Adrenal gland (tissue), 12 donors: ENCODE data around the gene SERGEF. TPM values are rescaled to one million over a fixed set of nuclear protein-coding genes. Genes with fewer than 3 reads are reported as not detected.

Experiments
- DNase-seq, 7 donors: peaks; one replicate each; pipeline ENCODE4 v3.0.0-alpha.2; 2019 to 2020
- H3K27ac ChIP-seq, 5 donors: fragments of 200-600 bp; sonication (generic) in 4 of 5; 1 replicate in 3 of 5; 2 replicates in 2 of 5; pipeline versions ENCODE4 v1.5.1 to v1.8.0; 2016 to 2020; ENCODE audit warnings: mild to moderate bottlenecking in 1 of 5
- H3K27me3 ChIP-seq: fragments of 200-600 bp; 2 replicates; pipeline ENCODE4 v1.8.0; 2021
- H3K36me3 ChIP-seq, 2 donors: fragments of 200-600 bp; replicated peaks in 1 of 2; 1 replicate in 1 of 2; 2 replicates in 1 of 2; pipeline versions ENCODE4 v1.5.1 to v1.8.0; 2018 to 2022
- H3K4me1 ChIP-seq, 2 donors: fragments of 200-600 bp; replicated peaks in 1 of 2; 1 replicate in 1 of 2; 2 replicates in 1 of 2; pipeline versions ENCODE4 v1.5.1 to v1.8.0; 2018 to 2021
- H3K4me3 ChIP-seq, 4 donors: fragments of 200-600 bp; sonication (generic) in 3 of 4; one replicate each; pipeline ENCODE4 v1.5.1; 2016 to 2018
- H3K9me3 ChIP-seq, 3 donors: fragments of 200-600 bp; sonication (generic) in 1 of 3; replicated peaks in 1 of 3; 1 replicate in 2 of 3; 2 replicates in 1 of 3; pipeline versions ENCODE4 v1.5.1 to v1.8.0; 2016 to 2021
- POLR2A ChIP-seq, 2 donors: fragments of 450-650 bp; IDR thresholded peaks; one replicate each; pipeline ENCODE4 v1.6.1; 2017; ENCODE audit warnings: antibody characterized with exemption in 2 of 2, mild to moderate bottlenecking in 2 of 2, moderate library complexity in 1 of 2
- WGBS, 4 donors: extraction: QIAGEN DNeasy Blood & Tissue Kit in 2 of 4; methylation state at CpG; one replicate each; pipeline versions ENCODE4 v1.1.5 to v1.1.7; 2013 to 2017; 5-methylcytosine and 5-hydroxymethylcytosine counted together
- intact Hi-C, 2 donors: fragments of 100-400 bp; cut with DNase I; formaldehyde crosslinking; loops; one replicate each; pipeline versions ENCODE4 v1.14.1 to v1.15.0; 2022 to 2023
- polyA plus RNA-seq, 3 donors: library from polyadenylated mRNA; stranded (reverse); fragments of 200-250 nt in 2 of 3; fragments of 350-450 nt in 1 of 3; fragmentation: Illumina TruSeq in 1 of 3; extraction: RNeasy Lipid Tissue Mini Kit (QIAGEN cat#74804) in 1 of 3; gene quantifications; one replicate each; pipeline ENCODE4 v1.2.3, GENCODE V29; 2013 to 2014
- total RNA-seq, 9 donors: library from RNA; depleted of rRNA in 4 of 9; stranded (reverse); fragments of >200 nt in 4 of 9; fragments of 120-200 nt in 1 of 9; fragmentation: NEBNext Ultra II Directional in 1 of 9; extraction: Animal tissue kit (Norgen Biotek cat#: 25700) in 1 of 9; gene quantifications; one replicate each; pipeline versions ENCODE4 v1.1.0 to v1.2.4, GENCODE V29; 2013 to 2023
- TF ChIP-seq, protein P1 (sequence below), 6 experiments: fragments of 450-650 bp in 4 of 6; fragments of 200-600 bp in 2 of 6; sonication (generic) in 1 of 6; IDR thresholded peaks; 1 replicate in 5 of 6; 2 replicates in 1 of 6; pipeline versions ENCODE4 v1.5.1 to v1.8.0; 2016 to 2021; ENCODE audit warnings: antibody characterized with exemption in 6 of 6, mild to moderate bottlenecking in 2 of 6, moderate library complexity in 1 of 6
- donor health status: healthy with polysubstance abuse.
- donor health status: Bipolar disorder and iron deficiency.
- donor health status: DM: yes; HTN: yes; CAD: no.
- donor health status: DM: no; HTN: no; CAD: no.
- donor health status: DM: no; HTN: no; CAD: no.
- donor health status: DM: yes; HTN: yes; CAD: no.

SERGEF gene
- total and polyA plus RNA-seq, 12 donors: 21.7 to 216 (median 38.4) TPM

DNA sequence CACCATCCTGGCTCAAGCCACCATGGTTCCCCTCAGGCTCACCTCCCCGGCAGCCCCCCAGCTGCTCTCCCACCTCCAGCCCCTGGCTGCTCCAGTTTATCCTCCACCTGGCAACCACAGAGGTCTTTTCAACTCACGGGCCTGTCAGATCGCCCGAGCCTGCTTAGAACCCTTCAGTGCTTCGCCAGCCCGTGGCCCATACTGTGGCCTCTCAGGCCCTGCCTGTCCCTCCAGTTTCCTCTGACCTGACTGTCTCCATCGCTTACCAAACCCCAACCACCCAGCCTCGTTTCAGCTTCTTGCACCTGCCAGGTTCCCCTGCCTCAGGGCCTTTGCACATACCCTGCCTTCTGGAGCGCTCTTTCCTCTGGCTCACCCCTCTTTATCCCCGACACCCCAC, 271.4 kb downstream of the SERGEF start:
- TF ChIP-seq, protein P1, sequence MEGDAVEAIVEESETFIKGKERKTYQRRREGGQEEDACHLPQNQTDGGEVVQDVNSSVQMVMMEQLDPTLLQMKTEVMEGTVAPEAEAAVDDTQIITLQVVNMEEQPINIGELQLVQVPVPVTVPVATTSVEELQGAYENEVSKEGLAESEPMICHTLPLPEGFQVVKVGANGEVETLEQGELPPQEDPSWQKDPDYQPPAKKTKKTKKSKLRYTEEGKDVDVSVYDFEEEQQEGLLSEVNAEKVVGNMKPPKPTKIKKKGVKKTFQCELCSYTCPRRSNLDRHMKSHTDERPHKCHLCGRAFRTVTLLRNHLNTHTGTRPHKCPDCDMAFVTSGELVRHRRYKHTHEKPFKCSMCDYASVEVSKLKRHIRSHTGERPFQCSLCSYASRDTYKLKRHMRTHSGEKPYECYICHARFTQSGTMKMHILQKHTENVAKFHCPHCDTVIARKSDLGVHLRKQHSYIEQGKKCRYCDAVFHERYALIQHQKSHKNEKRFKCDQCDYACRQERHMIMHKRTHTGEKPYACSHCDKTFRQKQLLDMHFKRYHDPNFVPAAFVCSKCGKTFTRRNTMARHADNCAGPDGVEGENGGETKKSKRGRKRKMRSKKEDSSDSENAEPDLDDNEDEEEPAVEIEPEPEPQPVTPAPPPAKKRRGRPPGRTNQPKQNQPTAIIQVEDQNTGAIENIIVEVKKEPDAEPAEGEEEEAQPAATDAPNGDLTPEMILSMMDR (IDR thresholded peaks at IDR 0.05): no peak
- WGBS, 4 donors: 89 to 94% (median 92%) methylated on average over 10 of the region's 10 CpGs
- DNase-seq: no peak
- no peak overlapping the region for H3K4me3 ChIP-seq
- H3K36me3 ChIP-seq: no peaks in the 10 kb centered on the region
- no peak overlapping the region for H3K27ac ChIP-seq
- H3K9me3 ChIP-seq: no peaks in the 10 kb centered on the region
- intact Hi-C loops: no loop called here
- no peaks in the 10 kb centered on the region for H3K4me1 ChIP-seq
- peaks cover 20% of the 10 kb centered on the region for H3K27me3 ChIP-seq

DNA sequence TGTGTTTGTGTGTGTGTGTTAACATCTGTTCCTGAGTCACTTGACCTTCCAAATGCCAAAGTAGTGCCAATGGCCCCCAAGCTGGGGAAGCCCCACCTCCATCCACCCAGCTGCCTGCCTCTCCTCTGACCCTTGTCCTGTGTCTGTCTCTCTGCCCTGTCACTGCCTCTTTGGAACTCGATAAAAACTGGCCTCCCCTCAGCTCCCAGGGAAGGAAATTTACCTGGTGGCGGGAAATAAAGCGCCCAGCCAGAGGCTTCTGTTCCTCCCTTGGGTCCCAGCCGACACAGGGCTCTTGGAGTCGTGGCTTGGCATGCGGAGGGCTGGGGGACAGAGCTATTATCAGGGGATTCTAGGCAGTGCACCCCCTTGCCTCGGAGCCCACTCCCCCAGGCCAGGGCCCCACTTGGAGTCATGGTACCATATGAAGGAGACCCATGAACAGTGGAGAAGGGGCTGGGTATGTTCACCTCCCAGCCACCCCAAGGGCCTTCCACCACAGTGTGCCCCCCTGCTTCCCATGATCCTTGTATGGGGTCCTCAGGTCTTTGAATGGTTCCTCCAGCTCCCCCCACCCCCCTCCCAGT, 272.1 kb downstream of the SERGEF start:
- no peaks in the 10 kb centered on the region for H3K36me3 ChIP-seq
- no peak for DNase-seq
- H3K4me1 ChIP-seq: no peaks in the 10 kb centered on the region
- peaks cover 27% of the 10 kb centered on the region for H3K27me3 ChIP-seq
- no peaks in the 10 kb centered on the region for H3K9me3 ChIP-seq
- TF ChIP-seq POLR2A (IDR thresholded peaks at IDR 0.05): no peak
- TF ChIP-seq, protein P1 (IDR thresholded peaks at IDR 0.05): no peak
- 60 to 80% (median 77%) methylated on average over 7 of the region's 7 CpGs for WGBS, 4 donors
- intact Hi-C loops: no loop called here
- H3K4me3 ChIP-seq: no peak overlapping the region
- H3K27ac ChIP-seq: no peak overlapping the region

DNA sequence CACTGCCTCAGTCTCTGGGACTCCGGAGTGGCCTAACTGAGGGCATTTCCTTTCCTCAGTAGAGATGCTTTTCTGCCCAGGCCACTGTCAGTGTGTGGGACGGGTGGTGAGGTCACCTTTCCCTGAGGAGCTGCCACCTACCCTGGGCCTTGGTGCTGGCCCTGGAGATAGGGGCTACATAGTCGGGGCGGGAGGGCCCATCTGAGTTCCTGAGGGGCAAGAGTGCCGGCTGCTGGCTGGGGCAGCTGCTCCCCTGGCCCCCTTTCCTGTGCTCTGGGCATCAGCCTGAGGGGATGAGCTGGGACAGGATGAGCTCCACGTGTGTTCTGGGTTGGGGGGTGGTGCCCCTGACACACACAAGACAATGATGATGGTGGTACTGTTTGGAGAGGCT, 272.9 kb downstream of the SERGEF start:
- intact Hi-C loops: no loop called here
- no peak overlapping the region for H3K27ac ChIP-seq
- TF ChIP-seq POLR2A (IDR thresholded peaks at IDR 0.05): no peak
- TF ChIP-seq, protein P1 (IDR thresholded peaks at IDR 0.05): no peak
- peaks cover 27% of the 10 kb centered on the region for H3K27me3 ChIP-seq
- no peak for DNase-seq
- no peak overlapping the region for H3K4me3 ChIP-seq
- WGBS, 4 donors: 63 to 73% (median 68%) methylated on average over 4 to 6 of the region's 6 CpGs
- no peaks in the 10 kb centered on the region for H3K36me3 ChIP-seq
- no peaks in the 10 kb centered on the region for H3K9me3 ChIP-seq
- H3K4me1 ChIP-seq: peaks cover 5% of the 10 kb centered on the region in 2 donors

DNA sequence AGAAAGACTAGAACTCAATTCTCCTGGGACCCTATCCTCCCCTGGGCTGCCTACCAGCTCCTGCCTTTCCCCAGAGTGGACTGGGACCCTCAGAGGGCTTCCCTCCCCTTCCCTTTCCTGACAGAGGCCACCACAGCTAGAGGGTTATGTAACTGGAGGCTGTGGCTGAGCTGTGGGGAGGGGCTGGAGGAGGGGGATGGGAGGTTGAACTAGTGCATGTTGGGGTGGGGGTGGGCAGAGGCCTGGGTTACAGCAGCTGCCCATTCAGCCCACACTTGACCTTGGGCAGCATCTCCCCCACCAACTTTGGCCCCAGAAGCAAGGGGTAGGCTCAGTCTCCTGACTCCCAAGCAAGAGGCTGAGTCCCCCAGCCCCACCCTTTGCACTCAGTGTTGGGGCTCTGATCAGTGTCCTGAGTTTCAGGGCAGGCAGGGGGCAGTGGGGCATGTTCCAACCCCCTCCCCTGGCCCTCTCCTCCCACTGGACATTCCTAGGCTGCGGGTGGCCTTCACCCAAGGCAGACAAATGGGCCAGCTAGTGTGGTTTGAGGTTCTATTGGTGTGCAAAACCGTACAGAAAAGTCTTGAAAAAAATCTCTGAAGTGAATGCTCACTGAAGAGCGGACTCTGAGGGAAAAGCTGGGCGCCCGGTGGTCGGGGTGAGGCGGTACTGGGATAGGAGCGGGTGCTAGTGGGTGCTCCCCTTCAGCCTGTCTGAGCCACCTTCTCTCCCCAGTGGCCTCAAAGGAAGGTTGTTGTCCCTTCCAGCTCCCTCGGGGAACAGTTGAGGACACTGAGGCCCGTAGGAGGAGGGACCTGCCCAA, 274.5 kb downstream of the SERGEF start:
- 0 to 49% (median 46%) methylated on average over 1 to 10 of the region's 10 CpGs for WGBS, 4 donors
- Histone ChIP-seq H3K4me1 (peaks cover 8 to 9% of the 10 kb centered on the region in 2 donors), H3K9me3 (no peaks in the 10 kb centered on the region), H3K27ac (peak overlapping the region in 1 of 5 donors; percentile 17), H3K4me3 (no peak overlapping the region), H3K27me3 (peaks cover 27% of the 10 kb centered on the region), H3K36me3 (no peaks in the 10 kb centered on the region)
- DNase-seq: no peak
- intact Hi-C loops: no loop called here
- no peak for TF ChIP-seq POLR2A (IDR thresholded peaks at IDR 0.05)
- TF ChIP-seq, protein P1 (IDR thresholded peaks at IDR 0.05): no peak

Other genes starting within 250 kb of the SERGEF start
- gene TPH1, start 33.2 kb upstream of the SERGEF start, total RNA-seq: under 1 TPM in 6 of 9 donors, not detected in 3; 0.11 to 0.39 (median 0.19) TPM
- under 1 TPM; 0.11 to 0.20 (median 0.16) TPM for gene TPH1, start 33.2 kb upstream of the SERGEF start, polyA plus RNA-seq
- 10 to 100 TPM in 5 of 9 donors, 1 to 10 TPM in 4; 3.7 to 13.2 (median 10.3) TPM for gene SAAL1, start 93.0 kb upstream of the SERGEF start, total RNA-seq
- gene SAAL1, start 93.0 kb upstream of the SERGEF start, polyA plus RNA-seq: 10 to 100 TPM; 11.4 to 15.9 (median 15.7) TPM
- gene MRGPRX3, start 119.5 kb upstream of the SERGEF start, total RNA-seq: not detected
- not detected for gene MRGPRX3, start 119.5 kb upstream of the SERGEF start, polyA plus RNA-seq
- gene MRGPRX4, start 159.8 kb upstream of the SERGEF start, total RNA-seq: not detected
- gene MRGPRX4, start 159.8 kb upstream of the SERGEF start, polyA plus RNA-seq: not detected
- 1 to 10 TPM in 1 of 9 donors, under 1 TPM in 4, not detected in 4; 0.32 to 3.4 (median 0.70) TPM for gene SAA4, start 223.8 kb upstream of the SERGEF start, total RNA-seq
- gene SAA4, start 223.8 kb upstream of the SERGEF start, polyA plus RNA-seq: 1 to 10 TPM; 1.5 to 4.2 (median 2.8) TPM
- 10 to 100 TPM in 1 of 9 donors, 1 to 10 TPM in 7, under 1 TPM in 1; 0.28 to 12.5 (median 5.1) TPM for gene SAA2, start 235.6 kb upstream of the SERGEF start, total RNA-seq
- 10 to 100 TPM in 2 of 3 donors, 1 to 10 TPM in 1; 9.2 to 90.3 (median 11.2) TPM for gene SAA2, start 235.6 kb upstream of the SERGEF start, polyA plus RNA-seq